HCT116 (cell line): ENCODE results near the gene CORO2A.

Source experiments
- EZH2 ChIP-seq: fragments of 200-600 bp; sonication (generic); IDR thresholded peaks from 2 replicates; pipeline ENCODE4 v1.6.1; 2017; ENCODE audit warnings: antibody characterized with exemption, mixed run types
- POLR2A ChIP-seq: IDR thresholded peaks from 2 replicates; pipeline ENCODE4 v1.7.0; 2011; ENCODE audit warnings: borderline replicate concordance; ENCODE audit not compliant: insufficient read depth, insufficient read length; ENCODE audit errors: extremely low read depth
- POLR2AphosphoS5 ChIP-seq: IDR thresholded peaks from 2 replicates; pipeline ENCODE4 v1.6.1; 2011; ENCODE audit warnings: mild to moderate bottlenecking, low read depth, low read length, moderate library complexity
- TF ChIP-seq, protein P1 (sequence below), 3 experiments: fragments of 200-600 bp in 1 of 3; sonication (generic) in 1 of 3; IDR thresholded peaks in 2 of 3; conservative IDR thresholded peaks in 1 of 3; 2 replicates each; pipeline ENCODE4 v1.5.1; 2012 to 2017; ENCODE audit warnings: low read depth in 2 of 3, low read length in 2 of 3, antibody characterized with exemption in 1 of 3, borderline replicate concordance in 1 of 3, control low read depth in 1 of 3, mild to moderate bottlenecking in 1 of 3, mixed read lengths in 1 of 3, mixed run types in 1 of 3, moderate library complexity in 1 of 3; ENCODE audit not compliant: insufficient read depth in 1 of 3
- TF ChIP-seq, protein P2 (sequence below): IDR thresholded peaks from 2 replicates; pipeline ENCODE4 v1.6.1; 2012

DNA sequence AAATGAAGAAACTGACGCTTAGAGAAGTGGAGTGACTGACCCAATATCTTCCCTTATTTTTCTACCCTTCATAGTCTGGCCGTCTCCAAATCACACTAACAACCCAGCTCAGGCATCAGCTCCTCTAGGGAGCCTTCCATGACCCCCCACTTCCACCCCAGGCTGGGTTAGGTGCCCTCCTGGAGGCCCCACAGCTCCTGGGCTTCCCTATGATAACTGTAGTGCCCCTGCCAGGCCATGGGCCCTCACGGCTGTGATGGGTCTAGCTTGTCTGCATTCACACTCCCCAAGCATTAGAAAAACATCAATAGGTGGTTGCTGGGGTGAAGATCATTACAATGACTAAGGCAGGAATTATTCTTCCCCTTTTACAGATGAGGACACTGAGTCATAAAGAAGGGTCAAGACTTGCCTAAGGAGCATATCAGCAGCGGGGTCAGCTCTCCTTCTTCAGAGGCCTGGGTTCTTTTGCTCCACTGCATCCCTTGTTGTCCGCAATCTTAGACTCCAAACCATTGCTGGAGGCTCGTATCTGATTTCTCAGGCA, 7.3 kb downstream of the CORO2A start:
- TF ChIP-seq POLR2AphosphoS5 (no peak), POLR2A (no peak), EZH2 (no peak)
- TF ChIP-seq, protein P1, sequence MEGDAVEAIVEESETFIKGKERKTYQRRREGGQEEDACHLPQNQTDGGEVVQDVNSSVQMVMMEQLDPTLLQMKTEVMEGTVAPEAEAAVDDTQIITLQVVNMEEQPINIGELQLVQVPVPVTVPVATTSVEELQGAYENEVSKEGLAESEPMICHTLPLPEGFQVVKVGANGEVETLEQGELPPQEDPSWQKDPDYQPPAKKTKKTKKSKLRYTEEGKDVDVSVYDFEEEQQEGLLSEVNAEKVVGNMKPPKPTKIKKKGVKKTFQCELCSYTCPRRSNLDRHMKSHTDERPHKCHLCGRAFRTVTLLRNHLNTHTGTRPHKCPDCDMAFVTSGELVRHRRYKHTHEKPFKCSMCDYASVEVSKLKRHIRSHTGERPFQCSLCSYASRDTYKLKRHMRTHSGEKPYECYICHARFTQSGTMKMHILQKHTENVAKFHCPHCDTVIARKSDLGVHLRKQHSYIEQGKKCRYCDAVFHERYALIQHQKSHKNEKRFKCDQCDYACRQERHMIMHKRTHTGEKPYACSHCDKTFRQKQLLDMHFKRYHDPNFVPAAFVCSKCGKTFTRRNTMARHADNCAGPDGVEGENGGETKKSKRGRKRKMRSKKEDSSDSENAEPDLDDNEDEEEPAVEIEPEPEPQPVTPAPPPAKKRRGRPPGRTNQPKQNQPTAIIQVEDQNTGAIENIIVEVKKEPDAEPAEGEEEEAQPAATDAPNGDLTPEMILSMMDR (IDR thresholded peaks at IDR 0.05 in 2 of 3, conservative IDR thresholded peaks at IDR 0.05 in 1 of 3; ENCODE audit: borderline replicate concordance in 1 of 3, insufficient read depth in 1 of 3, low read depth in 2 of 3, low read length in 2 of 3), result no peak
- TF ChIP-seq, protein P2, sequence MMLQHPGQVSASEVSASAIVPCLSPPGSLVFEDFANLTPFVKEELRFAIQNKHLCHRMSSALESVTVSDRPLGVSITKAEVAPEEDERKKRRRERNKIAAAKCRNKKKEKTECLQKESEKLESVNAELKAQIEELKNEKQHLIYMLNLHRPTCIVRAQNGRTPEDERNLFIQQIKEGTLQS, result no peak
